HepG2 (cell line): Measurements from ENCODE around the gene SEPTIN11. TPM values are rescaled to one million over a fixed set of nuclear protein-coding genes. Genes with fewer than 3 reads are reported as not detected.

ENCODE experiments used
- polyA plus RNA-seq, 8 experiments: library from polyadenylated mRNA; depleted of rRNA in 3 of 8; stranded (reverse) in 7 of 8; unstranded in 1 of 8; fragments of >200 nt; fragmentation: Illumina TruSeq in 4 of 8; extraction: Trizol in 4 of 8; gene quantifications; 2 replicates each; pipeline versions ENCODE4 v1.2.1 to v1.2.3, GENCODE V29; 2011 to 2016; ENCODE audit warnings: low read depth in 4 of 8, missing spikeins in 1 of 8, mixed read lengths in 1 of 8; ENCODE audit not compliant: insufficient read depth in 1 of 8
- total RNA-seq, 5 experiments: library from RNA; depleted of rRNA; stranded (reverse); fragments of >200 nt; fragmentation: Illumina TruSeq; extraction: Trizol; gene quantifications; 2 replicates each; pipeline ENCODE4 v1.2.3, GENCODE V29; 2016; ENCODE audit warnings: low read depth in 1 of 5

SEPTIN11 gene
- total and polyA plus RNA-seq, 2 of the 13 experiments (the other 11 are each of a cell fraction or from before 2014, with no cell fraction given), result 28.9 to 47.3 TPM

Other genes with a start within 250 kb of the SEPTIN11 start
- 0.27 and 0.51 TPM in 2 replicates for gene SOWAHB, start 51.6 kb upstream of the SEPTIN11 start, total RNA-seq (2016; rRNA removed; fragmentation: Illumina TruSeq; extraction: Trizol)
- 0.12 and 0.24 TPM in 2 replicates for gene SOWAHB, start 51.6 kb upstream of the SEPTIN11 start, polyA plus RNA-seq (2011; rRNA removed)
- 43.5 and 73.5 TPM in 2 replicates for gene CCNI, start 126.2 kb downstream of the SEPTIN11 start, total RNA-seq (2016; rRNA removed; fragmentation: Illumina TruSeq; extraction: Trizol)
- gene CCNI, start 126.2 kb downstream of the SEPTIN11 start, polyA plus RNA-seq (2011; rRNA removed), result 98.7 and 122 TPM in 2 replicates
- gene CCNG2, start 207.5 kb downstream of the SEPTIN11 start, total RNA-seq (2016; rRNA removed; fragmentation: Illumina TruSeq; extraction: Trizol), result 3.9 and 6.1 TPM in 2 replicates
- 8.5 and 11.5 TPM in 2 replicates for gene CCNG2, start 207.5 kb downstream of the SEPTIN11 start, polyA plus RNA-seq (2011; rRNA removed)